HG03521 (cell line): ENCODE results near the gene ESYT1.
A peak's percentile ranks its signal among the peaks of the same experiment; 100 is the strongest.

Experiments used
- ATAC-seq: cut with Tn5 transposase; IDR thresholded peaks from one replicate; pipeline ENCODE4 v1.9.1; 2021; ENCODE audit warnings: mild to moderate bottlenecking, moderate library complexity; ENCODE audit not compliant: unreplicated experiment

Gene ESYT1

DNA sequence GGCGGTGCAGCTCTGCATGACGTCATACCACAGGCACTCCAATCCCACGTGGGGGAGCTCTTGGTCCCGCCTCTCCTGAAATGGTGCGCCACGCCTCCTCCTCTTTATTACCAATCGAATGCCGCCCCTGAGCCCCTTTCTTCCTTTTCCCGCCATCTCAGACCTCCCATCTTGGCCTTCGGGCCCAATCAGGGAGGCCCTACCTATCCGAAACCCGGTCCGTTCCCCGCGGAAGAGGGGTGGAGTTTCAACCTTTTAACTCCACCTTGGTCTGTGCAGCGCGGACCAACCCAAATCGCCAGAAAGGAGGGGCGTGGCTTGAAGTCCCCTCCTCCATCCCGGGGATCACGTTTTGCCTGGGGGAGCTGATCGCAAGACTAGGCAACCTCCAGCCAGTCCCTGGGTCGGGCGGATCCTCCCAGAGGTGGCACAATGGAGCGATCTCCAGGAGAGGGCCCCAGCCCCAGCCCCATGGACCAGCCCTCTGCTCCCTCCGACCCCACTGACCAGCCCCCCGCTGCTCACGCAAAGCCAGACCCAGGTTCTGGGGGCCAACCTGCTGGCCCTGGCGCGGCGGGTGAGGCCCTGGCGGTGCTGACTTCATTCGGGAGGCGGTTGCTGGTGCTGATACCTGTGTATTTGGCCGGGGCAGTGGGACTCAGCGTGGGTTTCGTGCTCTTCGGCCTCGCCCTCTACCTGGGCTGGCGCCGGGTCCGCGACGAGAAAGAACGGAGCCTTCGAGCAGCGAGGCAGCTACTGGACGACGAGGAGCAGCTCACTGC, at the start of gene ESYT1:
Gene ESYT1, plus strand, starts transcription at position 380 of the 782 bp plus-strand sequence. Its CDS starts 53 bp downstream, at position 433.
- ATAC-seq, result peak; percentile 91

- no peak for ATAC-seq
Observed at GRCh38 chr12:56078427-56078826, 49.6 kb upstream of the ESYT1 start.

DNA sequence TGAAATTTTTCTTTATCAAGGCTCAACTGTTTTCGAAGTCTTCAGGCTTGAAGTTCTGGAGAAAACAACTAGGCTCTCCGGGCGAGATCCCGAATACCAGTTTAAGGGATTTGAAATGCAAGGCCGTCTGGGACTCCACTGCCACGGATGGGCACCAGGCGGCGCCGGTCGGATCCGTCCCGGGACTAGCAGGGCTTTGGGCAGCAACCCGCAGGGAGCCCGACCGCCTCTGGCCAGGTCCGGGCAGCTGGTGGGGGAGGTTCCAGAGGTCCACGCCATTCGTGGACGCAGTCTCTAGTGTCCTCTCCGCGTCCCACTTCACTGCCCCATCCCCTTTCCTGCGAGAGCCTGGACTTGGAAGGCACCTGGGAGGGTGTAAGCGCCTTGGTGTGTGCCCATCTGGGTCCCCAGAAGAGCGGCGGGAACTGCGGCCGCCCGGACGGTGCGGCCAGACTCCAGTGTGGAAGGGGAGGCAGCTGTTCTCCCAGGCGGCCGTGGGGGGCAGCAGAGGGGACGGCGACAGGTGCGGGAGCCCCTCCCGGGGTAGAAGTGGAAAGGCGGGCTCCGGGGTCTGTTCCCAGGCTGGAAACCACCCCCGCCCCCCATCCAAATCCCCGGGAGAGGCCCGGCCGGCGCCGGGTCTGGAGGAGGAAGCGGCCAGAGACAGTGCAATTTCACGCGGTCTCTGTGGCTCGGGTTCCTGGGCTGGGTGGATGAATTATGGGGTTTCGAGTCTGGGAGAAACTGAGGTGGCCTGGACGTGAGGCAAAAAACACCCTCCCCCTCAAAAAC, 48.9 kb upstream of the ESYT1 start:
- peak; percentile 46 for ATAC-seq

GRCh38 chr12:56079723-56080555, 48.1 kb upstream of the ESYT1 start, which contains the start of gene ERBB3:
TSS of gene ERBB3 (plus strand) at chr12:56080165. CDS start at chr12:56080301, 136 bp downstream.
- ATAC-seq, result peak; percentile 18

DNA sequence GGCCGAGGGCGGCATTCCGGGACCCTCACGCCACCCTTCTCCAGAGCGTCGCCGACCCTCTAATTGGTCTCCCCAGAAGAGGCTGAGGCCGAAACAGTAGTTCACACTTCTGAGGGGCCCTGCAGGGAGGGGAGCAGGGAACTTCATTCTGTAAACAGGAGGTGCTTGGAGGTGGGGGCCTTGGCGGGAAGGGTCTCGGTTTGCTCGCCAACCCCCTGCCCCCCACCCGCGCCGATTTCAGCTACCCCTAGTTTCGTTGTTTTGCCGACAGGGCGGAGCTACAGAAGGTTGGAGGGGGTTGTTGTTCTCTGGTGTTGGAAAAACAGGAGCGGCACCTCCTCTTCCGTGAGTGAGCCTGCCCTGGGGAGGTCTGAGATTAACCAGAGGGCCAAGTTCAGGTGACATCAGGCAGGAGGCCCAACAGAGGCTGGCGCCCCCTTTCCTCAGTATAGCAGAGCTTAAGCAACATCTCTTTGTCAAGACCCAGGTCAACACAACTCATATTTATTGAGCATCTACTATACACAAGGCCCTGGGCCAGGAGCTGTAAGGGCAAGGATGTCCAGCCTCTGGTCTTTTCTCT, 47.4 kb upstream of the ESYT1 start:
- no peak for ATAC-seq

- no peak for ATAC-seq
Observed at GRCh38 chr12:56081393-56082347, 46.4 kb upstream of the ESYT1 start.

DNA sequence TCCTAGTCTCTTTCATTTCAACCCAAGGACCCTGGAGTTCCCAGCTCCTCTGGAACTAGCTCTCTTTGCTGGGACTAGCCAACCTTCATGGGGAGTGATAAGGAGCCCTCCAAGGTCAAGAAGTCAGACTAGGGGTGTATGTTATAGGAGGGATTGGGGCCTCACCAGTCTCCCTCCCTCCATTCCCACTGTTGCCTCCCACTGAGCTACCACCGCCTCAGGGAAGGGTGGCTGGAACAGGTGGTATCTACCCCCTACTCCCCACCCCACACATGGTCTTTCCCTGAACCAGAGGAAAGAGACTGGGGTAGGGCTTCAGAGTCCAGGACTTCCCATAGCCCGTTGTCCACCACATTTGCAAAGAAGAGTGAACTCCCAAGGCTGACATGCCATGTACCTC, 45.7 kb upstream of the ESYT1 start:
- ATAC-seq, result no peak

DNA sequence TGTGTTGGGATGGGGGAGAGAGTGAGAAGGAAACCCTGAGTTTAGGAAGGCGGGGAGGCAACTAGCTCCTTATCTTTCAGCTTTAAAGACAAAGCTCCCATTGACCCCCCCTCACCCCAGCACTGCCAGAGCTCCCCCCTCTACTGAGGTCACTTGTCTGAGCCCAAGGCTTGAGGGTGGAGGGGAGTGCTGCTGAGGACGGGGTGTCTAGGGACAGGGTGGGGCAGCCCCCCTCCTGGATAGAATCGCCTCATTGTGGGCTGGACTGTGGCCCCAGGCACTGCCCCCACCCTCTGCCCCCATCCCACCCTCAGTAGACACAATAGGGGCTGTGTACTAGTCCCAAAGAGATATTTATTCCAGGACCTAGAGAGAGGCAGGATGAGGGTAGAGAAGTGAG, 45.1 kb upstream of the ESYT1 start:
- no peak for ATAC-seq

- no peak for ATAC-seq
Observed at GRCh38 chr12:56084958-56085543, 43.0 kb upstream of the ESYT1 start.

DNA sequence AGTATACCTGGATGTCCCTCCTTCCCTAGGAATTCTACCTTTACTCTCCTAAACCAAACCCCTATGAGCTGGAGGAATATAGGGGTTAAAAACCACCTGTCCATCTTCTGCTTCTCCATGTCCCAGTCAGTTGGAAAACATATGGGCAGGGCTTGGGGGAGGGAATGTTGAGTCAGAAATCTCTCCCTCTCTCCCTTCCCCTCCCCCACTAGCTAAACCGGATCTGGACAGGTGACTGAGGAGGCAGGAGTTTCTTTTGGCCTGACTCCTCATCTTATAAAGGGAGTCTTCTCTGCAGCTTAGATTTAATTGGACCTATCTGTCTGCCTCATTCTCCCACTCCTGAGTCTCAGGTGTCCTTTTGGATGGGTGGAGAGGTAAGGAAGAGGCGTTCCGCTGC, 42.0 kb upstream of the ESYT1 start:
- no peak for ATAC-seq

DNA sequence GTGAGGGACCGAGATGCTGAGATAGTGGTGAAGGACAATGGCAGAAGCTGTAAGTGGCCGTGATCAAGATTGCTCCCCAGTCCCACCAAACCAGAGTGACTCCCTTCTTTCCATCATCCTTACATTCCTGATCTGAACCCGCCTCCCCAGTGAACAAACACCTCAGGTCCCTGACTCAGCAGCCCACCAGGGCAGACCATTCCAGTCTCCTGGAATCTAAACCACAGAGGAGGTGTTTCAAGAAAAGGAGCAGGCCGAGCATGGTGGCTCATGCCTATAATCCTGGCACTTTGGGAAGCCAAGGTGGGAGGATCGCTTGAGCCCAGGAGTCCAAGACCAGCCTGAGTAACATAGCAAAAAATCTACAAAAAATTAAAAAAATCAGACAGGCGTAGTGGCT, 41.5 kb upstream of the ESYT1 start:
- ATAC-seq, result no peak

- no peak for ATAC-seq
Observed at GRCh38 chr12:56087220-56087619, 40.8 kb upstream of the ESYT1 start.

GRCh38 chr12:56097738-56098137, 30.3 kb upstream of the ESYT1 start:
- ATAC-seq, result no peak

- ATAC-seq, result no peak
Observed at GRCh38 chr12:56098592-56098991, 29.5 kb upstream of the ESYT1 start.

GRCh38 chr12:56099787-56100186, 28.3 kb upstream of the ESYT1 start:
- ATAC-seq, result no peak

GRCh38 chr12:56101045-56101444, 27.0 kb upstream of the ESYT1 start:
- ATAC-seq, result no peak

DNA sequence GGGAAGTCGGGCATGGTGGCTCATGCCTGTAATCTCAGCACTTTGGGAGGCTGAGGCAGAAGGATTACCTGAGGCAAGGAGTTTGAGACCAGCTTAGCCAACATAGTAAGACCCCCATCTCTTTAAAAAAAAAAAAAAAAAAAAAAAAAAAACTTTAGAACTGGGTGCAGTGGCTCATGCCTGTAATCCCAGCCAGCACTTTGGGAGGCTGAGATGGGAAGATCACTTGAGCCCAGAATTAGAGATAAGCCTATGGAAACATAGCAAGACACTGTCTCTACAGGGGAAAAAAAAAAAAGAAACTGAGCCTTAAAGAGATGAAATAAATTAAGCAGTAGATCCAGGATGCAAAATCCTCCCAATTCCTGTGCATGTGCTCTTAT, 25.4 kb upstream of the ESYT1 start:
- ATAC-seq, result no peak

GRCh38 chr12:56103066-56103711, 24.9 kb upstream of the ESYT1 start:
- no peak for ATAC-seq

GRCh38 chr12:56103823-56104108, 24.3 kb upstream of the ESYT1 start:
- ATAC-seq, result no peak
